Epidermal melanocyte (primary cell): Measurements from ENCODE around the gene TBC1D1.
"Not testable (repeated sequence)": the region's sequence is repeated elsewhere in the genome, so short reads cannot be mapped to it uniquely, and the experiment has no call there.

ENCODE experiments used
- DNase-seq: peaks from one replicate; pipeline ENCODE4 v3.0.0; 2011; ENCODE audit warnings: low spot score; ENCODE audit not compliant: insufficient read length

TBC1D1 gene

DNA sequence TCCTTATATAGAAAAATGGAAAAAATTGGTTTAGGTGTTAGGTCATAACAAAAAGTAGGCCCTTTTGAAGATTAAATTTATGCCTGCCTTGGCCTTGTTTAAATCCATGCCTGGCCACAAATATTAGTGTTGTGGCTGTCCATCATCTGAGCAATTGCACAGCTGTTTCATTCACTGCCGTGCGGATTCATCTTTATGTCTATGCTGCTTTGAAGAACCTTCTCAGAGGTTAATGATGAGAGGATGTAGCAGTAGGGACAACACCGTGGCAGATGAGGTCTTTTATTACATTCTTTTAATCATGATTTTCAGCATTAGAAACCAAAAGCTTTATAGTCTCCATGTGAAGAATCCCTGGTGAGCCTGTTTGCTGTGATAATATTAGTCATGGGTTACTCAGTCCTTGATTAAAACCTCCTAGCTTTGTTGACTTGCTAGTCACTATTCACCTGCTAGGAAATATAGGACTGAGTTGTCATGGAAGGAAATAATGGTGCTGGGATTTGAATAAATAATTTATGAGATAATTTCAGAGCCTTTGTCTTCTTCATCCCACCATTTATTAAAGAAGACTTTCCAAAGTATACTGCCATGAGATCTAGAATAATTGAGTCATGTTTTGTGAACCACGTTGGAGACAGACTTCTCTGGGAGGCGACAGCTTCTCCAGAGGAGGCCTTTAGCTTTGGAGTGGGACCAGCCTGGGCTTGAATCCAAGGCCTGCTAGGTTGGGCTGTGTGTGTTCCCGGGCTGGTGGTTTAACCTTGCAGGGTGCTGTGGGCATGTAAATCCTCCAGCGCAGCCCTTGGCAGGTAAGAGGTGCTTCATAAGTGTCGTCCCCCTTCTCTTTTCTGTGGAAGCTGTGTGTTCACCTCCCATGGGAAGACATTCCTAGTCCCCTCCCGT is 122.8 kb downstream of the TBC1D1 start:
- DNase-seq = no peak

DNA sequence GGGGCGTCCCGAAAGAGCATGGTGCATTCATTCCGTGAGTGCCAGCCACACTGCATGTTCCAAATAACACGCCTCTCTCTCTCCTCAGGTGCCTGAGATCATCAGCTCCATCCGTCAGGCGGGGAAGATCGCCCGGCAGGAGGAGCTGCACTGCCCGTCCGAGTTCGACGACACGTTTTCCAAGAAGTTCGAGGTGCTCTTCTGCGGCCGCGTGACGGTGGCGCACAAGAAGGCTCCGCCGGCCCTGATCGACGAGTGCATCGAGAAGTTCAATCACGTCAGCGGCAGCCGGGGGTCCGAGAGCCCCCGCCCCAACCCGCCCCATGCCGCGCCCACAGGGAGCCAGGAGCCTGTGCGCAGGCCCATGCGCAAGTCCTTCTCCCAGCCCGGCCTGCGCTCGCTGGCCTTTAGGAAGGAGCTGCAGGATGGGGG is 123.6 kb downstream of the TBC1D1 start:
- DNase-seq = no peak

DNA sequence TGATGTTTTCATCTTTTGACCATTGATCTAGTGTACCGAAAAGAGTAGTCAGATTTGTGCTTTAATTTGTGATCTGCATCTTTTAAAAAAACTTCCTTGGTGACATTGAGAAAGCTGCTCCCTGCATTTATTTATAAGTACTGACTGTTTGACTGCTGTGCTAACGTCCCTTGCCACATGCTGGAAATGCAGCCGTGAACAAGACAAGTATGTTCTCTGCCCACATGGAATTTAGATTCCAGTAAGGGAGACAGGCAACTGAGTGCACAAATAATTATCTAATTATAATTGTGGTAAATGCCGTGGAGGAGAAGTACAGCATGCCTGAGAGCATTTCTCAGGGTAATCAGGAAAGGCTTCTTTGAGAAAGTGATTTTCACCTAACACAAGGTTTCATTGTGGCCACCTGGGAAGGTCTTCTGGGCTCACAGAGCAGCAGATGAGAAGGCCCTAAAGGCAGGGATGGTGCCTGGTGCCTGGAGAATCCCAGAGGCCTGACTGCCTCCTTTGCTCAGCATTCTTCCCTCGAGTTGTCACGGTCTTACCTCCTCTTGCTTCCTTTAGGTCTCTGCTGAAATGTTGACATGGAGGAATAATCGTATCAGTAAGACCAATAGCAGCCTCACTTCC is 125.1 kb downstream of the TBC1D1 start:
- DNase-seq = no peak

DNA sequence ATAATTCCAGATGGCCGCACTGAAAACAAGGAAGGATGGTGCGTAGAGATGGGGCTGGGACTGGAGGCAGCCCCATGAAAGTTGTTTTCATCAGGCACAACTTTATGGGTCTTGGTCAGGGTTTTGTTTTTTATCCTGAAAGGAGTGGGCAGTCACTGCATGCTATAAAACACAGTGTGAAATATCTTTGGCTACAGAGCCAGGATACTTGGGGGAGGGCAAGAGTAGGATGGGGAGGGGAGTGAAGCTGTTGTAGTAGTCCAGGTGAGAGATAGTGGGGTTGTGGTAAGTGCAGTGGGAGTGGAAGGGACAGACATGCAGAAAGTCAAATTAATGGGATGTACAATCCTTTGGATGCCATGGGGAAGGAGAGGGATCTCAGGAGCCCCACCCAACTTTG is 125.8 kb downstream of the TBC1D1 start:
- no peak for DNase-seq

DNA sequence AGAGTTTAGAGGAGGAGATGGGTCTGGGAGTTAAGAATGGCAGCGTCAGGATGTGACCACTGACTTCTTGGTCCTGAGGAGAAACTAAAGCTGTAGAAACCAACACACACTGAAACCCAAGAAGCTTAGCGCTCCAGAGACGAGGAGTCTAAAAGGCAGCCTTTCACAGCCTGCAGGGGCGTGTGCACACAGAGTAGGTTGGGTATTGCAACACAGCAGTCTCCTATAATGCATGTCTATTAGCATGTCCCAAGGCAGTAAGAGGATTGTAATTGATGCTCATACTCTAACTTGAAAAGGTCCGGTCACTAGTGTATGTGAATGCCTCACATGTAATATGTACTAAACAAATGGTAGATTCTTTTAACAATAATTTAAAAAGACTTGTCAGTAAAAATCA is 126.7 kb downstream of the TBC1D1 start:
- DNase-seq = no peak

DNA sequence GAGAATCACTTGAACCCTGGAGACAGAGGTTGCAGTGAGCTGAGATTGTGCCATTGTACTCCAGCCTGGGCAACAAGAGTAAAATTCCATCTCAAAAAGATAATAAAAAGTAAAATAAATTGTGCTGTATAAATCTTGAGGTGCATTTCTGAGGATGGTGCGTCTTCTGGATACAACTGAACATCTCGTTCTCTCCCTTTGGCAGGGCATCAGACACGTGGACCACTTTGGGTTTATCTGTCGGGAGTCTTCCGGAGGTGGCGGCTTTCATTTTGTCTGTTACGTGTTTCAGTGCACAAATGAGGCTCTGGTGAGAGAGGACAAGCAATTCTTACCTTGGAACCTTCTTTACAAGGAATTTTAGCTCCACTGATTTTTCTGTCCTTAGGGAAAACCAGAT is 129.5 kb downstream of the TBC1D1 start:
- no peak for DNase-seq

DNA sequence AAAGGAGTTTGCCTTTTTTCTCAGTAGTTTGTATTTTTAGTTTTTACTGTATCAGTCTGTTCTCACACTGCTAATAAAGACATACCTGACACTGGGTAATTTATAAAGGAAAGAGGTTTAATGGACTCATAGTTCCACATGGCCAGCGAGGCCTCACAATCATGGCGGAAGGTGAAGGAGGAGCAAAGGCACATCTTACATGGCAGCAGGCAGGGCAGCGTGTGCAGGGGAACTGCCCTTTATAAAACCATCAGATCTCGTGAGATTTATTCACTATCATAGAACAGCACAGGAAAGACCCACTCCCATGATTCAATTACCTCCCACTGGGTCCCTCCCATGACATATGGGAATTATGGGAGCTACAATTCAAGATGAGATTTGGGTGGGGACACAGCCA is 130.1 kb downstream of the TBC1D1 start:
- DNase-seq = not testable (repeated sequence)

DNA sequence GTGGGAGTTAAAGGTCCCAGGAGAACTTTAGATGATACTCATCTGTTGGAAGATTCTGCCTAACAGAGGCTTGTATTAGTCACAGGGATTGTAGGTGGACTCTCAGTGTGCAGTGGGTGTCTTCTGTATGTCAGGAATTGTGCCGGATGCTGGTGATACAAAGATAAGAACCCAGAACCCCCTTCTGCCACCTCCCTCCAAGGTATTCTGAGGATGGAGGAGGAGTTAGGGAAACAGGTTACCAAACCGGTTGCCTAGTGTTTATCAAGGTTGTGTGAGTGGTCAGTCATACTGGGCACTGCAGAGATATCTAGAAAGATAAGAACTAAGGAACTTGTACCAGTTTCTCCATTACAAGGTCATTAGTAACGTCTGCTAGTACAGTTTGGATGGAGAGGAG is 130.9 kb downstream of the TBC1D1 start:
- DNase-seq = no peak

DNA sequence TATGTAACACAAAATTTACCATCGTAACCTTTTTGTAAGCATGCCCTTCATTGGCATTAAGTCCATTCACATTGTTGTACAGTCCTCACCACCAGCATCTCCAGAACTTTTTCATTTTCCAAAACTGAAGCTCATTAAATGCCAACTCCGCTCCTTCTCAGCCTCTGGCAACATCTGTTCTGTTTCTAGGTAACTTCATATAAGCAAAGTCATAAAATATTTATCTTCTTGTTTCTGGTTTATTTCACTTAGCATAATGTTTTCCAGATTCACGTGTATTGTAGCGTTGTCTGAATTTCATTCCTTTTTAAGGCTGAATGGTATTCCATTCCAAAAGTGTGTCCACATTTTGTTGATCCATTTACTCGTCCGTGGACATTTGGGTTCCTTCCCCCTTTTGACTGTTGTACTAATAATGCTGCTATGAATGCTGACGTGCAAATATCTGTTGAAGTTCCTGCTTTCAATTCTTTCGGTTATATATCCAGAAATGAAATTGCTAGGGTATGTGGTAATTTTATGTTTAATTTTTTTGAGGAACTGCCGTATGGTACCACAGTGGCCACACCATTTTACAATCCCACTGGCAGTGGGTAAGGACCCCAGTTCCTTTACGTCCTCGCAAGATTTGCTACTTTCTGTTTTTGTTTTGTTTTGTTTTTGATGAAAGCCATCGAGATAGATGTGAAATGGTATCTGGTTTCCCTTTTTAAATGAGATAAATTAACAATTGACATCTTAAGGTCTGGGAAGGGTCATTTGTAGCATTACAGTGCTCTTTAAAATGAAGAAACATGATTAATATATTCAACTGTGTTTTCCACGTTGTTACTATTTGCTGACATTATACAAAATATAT is 132.7 kb downstream of the TBC1D1 start:
- no peak for DNase-seq

DNA sequence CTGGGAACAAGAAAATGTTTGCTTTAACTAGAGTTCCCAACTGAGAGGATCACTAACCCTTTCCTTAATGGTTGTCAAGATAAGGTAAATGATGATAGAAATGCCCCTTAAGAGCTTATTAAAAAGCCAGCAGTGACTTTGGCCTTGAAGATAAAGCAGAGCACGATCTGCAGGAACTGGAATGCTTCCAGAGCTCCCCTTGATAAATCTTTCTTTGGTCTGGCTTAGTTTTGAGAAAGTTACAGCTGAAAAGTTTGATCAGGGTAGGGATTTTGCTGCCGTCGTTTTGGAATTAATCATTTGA is 133.3 kb downstream of the TBC1D1 start:
- no peak for DNase-seq

DNA sequence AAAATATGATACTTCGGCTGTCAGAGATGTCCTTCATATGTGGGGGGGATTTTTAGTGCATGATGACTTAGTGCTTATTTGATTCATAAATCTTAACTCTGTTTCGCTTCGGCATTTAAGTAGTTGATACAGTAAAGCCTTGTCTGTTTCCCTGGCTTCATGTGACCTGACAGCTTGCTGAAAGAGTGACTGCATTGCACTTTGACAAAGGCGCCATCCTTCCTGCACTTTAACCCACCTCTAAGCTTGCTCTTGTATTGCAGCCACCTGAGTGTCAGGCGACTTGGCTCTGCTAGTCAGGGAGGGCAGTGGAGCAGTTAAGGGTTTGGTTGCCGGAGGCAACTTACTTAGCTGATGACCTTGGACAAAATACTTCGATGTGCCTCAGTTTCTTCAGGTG is 134.8 kb downstream of the TBC1D1 start:
- DNase-seq = no peak

DNA sequence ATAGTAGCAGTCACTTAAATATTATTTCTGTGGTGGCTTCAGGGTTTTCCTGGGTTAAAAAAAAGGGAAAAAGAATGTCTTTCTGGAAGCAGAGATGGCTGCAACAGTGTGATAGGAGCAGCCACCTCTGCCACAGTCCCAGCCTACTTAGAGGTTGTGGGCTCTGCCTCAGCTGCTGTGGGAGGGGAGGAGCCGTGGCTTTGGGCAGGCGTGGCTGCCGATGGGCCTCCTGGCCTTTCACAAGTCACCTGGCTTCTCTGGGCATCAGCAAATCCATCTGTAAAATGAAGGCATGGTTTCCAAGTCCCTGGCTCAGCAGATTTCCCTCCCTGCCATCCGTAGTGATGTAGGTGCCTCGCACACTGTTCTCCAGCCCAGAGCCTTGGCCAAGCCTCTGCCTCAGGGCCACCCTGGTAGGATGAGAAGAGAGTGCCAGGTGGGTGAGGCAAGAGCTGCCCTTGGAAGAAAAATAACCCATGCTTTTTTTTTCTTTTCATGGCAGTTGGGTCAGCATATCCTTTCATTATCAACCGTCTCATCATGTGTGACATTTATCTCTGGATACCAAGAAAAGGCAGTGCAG is 135.4 kb downstream of the TBC1D1 start:
- no peak for DNase-seq

DNA sequence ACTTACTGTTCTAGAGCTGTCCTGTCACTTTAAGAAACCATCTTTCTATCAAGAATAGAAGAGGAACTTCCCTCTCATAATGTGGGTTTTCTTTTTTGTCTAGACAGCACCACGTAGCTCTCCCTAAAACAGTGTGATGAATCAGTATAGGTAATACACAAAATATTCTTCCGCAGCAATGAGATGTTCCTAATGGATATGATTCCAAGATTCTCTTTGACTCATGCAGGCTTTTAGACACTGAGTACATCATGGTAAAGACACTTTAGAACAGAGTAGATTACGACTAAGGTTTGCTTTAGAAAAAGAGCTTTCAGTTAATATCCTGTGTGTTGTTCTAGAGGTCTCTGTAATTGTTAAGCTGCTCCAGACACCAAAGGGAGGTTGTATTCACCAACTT is 139.1 kb downstream of the TBC1D1 start:
- DNase-seq = no peak

DNA sequence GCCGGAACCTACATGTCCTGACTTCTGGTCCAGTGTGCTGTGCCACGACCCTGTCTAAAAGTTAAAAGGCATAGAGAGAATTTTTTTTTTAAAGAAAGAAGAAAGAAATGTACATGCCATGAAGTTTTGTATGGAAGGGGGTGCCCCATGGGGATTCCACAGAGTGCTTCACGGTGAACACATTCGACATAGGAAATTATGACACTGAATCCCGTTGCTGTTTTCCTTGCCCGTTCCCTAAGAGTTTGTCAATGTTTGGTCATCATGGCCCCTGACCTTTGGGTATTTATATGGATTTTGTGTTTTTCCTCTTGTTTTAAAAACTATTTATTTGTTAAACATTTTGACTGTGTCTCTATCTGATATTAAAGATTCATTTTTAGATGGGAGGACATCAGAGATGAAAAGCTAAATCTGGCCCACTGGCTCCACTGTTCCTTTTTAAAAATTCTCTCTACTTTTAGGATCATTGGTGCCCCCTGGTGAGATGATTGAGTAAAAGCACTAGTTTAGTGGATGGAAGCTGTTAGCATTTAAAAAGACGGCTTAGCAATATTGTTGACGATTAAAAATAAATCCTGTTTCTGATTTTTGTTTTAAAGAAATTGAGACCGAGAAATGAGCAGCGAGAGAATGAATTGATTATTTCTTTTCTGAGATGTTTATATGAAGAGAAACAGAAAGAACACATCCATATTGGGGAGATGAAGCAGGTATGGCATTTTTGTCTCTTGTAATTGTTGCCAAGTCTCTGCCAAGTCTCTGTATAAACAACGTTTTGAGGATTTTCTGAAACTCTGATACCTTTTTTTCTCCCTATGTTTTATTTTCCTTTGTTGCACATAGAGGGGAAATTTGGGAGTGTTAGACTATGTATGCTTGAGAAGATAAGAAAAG is 144.3 kb downstream of the TBC1D1 start:
- DNase-seq = peak; percentile 69

DNA sequence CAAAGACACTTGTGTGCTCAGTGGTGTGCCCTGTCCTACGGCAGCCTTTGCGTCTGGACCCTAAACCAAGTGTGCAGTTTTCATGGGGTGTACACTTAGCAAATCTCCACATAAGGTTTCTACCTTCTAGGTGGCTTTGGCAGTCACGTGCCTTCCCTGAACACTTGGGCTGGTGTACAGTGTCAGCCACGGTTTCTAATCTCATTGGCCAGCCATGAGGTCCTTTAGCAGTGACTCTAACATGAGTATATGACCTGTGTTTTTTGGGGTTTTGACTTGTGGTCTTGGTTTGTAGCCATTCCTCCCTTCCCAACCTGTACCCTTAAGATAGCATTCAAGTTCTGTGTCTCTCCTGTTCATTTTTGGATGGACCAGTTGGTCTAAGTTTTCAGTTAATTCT is 145.7 kb downstream of the TBC1D1 start:
- DNase-seq = no peak

DNA sequence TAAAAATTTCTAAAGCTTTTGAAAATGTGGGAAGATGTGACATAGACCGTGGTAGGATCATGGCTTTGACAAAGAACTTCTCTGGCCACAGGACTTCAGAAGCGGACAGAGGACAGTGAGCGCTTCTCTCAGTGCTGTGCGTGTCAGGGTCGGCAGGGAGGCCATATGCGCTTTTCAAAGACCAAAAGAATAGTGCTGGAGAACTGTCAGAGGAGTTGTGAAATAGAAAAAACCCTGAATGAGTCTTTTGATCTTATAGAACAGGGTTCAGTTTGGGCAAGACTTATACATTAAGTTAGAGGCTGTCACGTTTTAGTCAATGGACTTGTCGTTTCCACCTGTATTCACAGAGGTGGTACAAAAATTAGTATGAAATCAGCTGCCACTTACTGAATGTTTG is 146.7 kb downstream of the TBC1D1 start:
- no peak for DNase-seq

DNA sequence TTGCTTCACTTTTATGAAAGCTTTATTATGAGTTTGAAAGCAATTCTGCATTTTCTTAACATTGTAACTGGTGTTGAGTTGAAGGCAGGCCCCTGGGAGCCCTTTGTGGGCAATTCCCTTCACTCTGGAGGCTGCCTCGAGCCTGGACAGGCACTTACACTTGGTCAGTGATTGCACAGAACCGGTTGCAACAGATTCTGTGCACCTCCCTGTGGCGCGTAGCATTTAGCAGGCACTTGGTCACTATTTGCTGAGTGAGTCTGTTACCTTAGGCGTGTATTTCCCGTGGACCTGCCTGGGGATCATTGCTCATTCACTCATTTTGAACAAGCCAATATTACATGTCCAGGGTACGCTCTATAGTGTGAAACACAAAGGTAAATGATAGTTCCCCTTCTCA is 149.7 kb downstream of the TBC1D1 start:
- no peak for DNase-seq

DNA sequence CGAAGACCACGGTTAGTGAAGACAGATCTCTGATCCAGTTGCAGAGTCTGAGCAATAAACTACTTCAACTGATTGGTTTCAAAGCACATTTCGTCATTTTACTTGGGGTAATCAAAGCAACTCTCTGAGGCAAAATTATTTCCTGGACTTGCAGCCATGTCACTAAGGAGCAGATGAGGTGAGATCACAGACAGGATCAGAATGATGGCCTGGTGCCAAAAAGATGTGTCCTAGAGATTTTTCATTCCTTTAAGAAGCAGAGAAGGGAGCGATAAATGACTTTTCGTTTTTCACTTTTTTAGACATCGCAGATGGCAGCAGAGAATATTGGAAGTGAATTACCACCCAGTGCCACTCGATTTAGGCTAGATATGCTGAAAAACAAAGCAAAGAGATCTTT is 153.2 kb downstream of the TBC1D1 start:
- no peak for DNase-seq

DNA sequence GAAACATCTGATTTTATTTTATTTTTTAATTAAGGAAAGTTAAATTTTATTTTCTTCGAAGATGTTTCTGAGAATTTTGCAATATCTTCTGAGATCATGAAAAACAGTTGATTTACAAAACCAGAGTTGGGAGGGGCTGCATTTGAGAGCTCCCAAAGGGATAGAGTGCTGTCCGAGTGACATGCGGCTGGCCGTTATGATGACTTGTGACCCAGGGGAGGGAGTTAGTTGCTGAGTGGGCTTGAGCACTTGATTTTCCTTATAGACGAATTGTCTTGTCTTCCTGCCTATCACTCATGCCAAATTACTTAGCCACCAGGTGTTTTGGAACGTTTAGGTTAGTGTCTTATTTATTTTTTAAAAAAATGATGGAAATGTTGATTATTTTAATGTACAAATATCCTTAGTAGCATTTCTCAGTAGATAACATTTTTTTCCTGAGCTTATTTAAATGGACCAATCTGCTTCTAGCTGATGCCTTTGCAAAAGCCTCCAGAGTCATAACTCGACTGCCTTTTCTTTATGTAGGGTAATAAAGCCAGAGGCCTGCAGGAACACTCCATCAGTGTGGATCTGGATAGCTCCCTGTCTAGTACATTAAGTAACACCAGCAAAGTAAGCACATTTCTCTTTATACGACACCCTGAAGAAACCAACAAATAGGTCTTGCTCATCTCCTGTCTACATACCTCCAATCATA is 154.6 kb downstream of the TBC1D1 start:
- DNase-seq = no peak
